Measurements from ENCODE around the gene SLC6A3.
"Not testable (repeated sequence)": the region's sequence is repeated elsewhere in the genome, so short reads cannot be mapped to it uniquely, and the experiment has no call there.

The SLC6A3 gene

GRCh38 chr5:1477341-1477740, 32.1 kb upstream of the SLC6A3 start:
- no peak for DNase-seq (ENCODE audit: low spot score)

- no peak for DNase-seq (ENCODE audit: low spot score)
These were observed 31.7 kb upstream of the SLC6A3 start for GRCh38 chr5:1476967-1477310.

GRCh38 chr5:1476181-1476966, 31.1 kb upstream of the SLC6A3 start:
- no peak for DNase-seq (ENCODE audit: low spot score)

GRCh38 chr5:1475544-1475900, 30.3 kb upstream of the SLC6A3 start:
- not testable (repeated sequence) for DNase-seq (ENCODE audit: low spot score)

- DNase-seq (ENCODE audit: low spot score), result no peak
These were observed 29.8 kb upstream of the SLC6A3 start for GRCh38 chr5:1474866-1475543.

- DNase-seq (ENCODE audit: low spot score), result no peak
These were observed 29.1 kb upstream of the SLC6A3 start for GRCh38 chr5:1474183-1474839.

- no peak for DNase-seq (ENCODE audit: low spot score)
These were observed 28.5 kb upstream of the SLC6A3 start for GRCh38 chr5:1473746-1474145.

- DNase-seq (ENCODE audit: low spot score), result no peak
These were observed 27.9 kb upstream of the SLC6A3 start for GRCh38 chr5:1472964-1473628.

- DNase-seq (ENCODE audit: low spot score), result no peak
These were observed 27.0 kb upstream of the SLC6A3 start for GRCh38 chr5:1471997-1472963.

GRCh38 chr5:1471240-1471853, 26.1 kb upstream of the SLC6A3 start:
- DNase-seq (ENCODE audit: low spot score), result no peak

GRCh38 chr5:1470762-1471211, 25.5 kb upstream of the SLC6A3 start:
- DNase-seq (ENCODE audit: low spot score), result no peak

- DNase-seq (ENCODE audit: low spot score), result no peak
These were observed 23.6 kb upstream of the SLC6A3 start for GRCh38 chr5:1468629-1469527.

- DNase-seq (ENCODE audit: low spot score), result no peak
These were observed 23.0 kb upstream of the SLC6A3 start for GRCh38 chr5:1468247-1468612.

- no peak for DNase-seq (ENCODE audit: low spot score)
These were observed 22.4 kb upstream of the SLC6A3 start for GRCh38 chr5:1467341-1468246.

GRCh38 chr5:1466631-1467265, 21.5 kb upstream of the SLC6A3 start:
- no peak for DNase-seq (ENCODE audit: low spot score)

- no peak for DNase-seq (ENCODE audit: low spot score)
These were observed 20.8 kb upstream of the SLC6A3 start for GRCh38 chr5:1465966-1466471.

- DNase-seq (ENCODE audit: low spot score), result no peak
These were observed 19.9 kb upstream of the SLC6A3 start for GRCh38 chr5:1465117-1465516.

GRCh38 chr5:1464511-1464910, 19.3 kb upstream of the SLC6A3 start:
- DNase-seq (ENCODE audit: low spot score), result no peak

Measured in CD4-positive, alpha-beta T cell treated with Interleukin-15 for 4 hours (primary cell).